ENCODE measurements around the gene SMIM14.
"Not testable (repeated sequence)": the region's sequence is repeated elsewhere in the genome, so short reads cannot be mapped to it uniquely, and the experiment has no call there.

Gene SMIM14

GRCh38 chr4:39528061-39528465 lies 110.6 kb downstream of the SMIM14 start:
- peak; percentile 7 for DNase-seq

DNA sequence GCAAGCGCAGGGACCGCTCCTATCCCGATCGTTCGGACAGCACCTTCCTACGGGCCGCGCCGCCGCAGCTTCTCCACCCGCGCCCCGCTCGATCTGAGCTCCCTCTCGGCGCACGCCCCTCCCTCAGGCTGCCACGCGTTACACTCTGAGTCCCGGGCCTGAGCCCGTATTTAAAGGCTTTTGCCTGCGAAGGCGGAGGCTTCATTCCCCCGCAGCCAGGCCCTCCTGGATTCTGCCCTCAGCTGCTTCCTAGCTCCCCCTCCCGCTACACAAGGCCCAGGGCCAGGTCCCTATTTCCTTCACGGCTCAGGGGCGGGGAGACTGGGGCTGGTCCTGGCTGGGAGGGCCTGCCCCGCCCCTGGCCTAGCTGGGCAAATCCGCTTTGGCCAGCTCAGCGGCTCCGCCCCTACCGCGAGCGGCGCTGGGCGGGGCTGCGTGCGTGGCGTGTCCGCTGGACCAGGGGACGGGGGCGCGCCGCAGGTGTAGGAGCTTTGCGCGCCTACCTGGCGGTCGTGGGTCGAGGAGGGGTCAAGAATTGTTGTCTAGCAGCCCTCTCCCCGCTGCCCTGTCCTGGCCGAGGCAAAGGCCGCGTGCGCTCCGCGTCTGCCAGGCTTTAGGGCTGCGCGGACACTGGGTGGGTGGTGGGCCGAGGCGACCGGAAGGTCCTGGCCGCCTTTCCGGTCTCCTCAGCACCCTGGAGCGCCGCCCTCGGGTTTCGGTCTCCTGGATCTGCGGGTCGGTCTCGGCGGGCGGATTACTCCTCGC lies 111.2 kb downstream of the SMIM14 start, which contains the start of gene UGDH:
Gene UGDH (minus strand): TSS at position 144 of the 765 bp plus-strand sequence. CDS start 5,927 bp downstream, outside the sequence.
- DNase-seq, result peak; percentile 95

GRCh38 chr4:39526765-39527295 lies 111.8 kb downstream of the SMIM14 start:
- peak; percentile 29 for DNase-seq

DNA sequence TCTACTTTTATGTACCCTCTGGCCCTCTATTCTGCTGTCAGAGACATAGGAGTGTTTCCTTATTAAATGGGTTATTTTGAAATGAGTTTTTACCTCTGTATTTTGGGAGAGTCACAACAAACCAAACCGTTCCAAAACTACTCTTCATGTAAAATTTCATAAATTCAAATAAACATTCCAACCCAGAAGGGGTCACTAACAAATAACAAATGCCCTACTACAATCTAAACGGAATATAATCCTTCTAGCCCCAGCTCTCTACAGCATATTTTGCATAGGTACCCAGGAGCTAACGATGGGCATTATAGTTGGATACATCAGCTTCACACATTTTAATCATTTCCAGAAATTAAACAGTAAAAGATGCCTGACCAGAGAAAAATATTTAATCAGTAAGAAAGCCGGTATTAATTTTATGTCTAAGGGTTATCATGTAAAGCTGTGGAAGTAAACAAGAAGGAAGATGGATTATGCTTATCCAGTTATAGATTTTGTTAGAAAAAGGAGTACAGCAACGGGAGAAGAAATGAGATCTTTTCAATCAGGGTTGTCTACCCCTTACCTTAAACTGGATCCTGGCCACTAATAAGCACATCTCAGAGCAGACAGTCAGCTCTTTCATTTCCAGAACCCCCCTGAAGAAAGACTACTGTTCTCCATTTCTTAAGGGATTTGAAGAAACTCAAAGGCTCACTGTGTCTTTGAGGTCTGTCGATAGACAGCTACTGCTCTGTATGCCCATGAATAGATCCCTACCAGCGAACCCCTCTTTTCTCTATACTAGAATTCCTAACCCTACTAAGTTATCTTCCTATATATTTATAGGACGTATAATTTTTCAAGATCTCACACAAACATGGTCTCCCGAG lies 112.6 kb downstream of the SMIM14 start:
- DNase-seq, result no peak

DNA sequence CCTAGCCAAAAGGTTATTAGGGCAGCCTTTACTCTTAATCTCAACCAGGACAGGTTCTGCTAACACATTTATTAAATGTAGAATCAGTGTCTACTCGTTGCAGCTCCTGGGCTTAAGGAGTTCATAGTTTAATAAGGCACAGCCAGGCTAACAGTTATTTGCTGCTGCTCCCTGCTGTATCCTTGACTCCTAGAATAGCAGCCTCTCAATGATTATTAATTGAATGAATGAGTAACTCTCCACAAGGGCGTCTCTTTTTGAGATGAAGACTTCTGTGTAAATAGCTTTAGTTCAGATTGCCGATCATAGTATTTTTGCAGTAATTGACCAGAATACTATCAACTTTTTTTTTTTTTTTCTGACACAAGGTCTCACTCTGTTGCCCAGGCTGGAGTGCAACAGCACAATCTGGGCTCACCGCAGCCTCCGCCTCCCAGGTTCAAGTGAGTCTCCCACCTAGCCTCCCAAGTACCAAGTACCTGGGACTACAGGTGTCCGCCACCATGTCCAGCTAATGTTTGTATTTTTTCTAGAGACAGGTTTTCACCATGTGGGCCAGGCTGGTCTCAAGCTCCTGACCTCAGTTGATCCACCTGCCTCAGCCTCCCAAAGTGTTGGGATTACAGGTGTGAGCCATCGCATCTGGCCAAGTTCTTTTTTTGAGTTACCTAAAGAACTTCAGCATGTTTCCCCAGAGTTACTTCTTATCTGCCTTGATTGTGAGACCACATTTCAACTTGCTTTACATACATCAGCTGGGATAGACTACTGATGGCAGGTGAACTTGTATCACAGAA lies 114.3 kb downstream of the SMIM14 start:
- DNase-seq, result no peak

DNA sequence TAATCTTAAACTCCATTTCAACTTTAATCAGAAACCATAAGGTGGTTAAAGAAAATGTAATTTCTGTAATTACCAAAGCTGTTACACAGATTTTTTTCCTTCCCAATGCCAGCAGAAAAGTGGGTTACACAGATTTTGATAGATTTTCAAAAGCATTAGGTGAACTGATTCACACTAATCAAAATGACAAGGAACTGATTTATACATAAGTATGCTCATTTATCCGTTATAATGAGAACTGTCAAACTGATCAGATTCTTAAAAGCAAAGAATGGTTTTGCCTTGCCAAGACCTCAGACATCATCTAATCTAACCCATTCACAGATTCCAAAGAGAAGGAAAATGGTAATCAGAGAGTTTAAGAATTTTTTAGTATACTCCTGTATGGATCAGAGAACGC lies 116.6 kb downstream of the SMIM14 start:
- no peak for DNase-seq

- DNase-seq, result no peak
These were observed 117.3 kb downstream of the SMIM14 start for GRCh38 chr4:39521253-39521919.

DNA sequence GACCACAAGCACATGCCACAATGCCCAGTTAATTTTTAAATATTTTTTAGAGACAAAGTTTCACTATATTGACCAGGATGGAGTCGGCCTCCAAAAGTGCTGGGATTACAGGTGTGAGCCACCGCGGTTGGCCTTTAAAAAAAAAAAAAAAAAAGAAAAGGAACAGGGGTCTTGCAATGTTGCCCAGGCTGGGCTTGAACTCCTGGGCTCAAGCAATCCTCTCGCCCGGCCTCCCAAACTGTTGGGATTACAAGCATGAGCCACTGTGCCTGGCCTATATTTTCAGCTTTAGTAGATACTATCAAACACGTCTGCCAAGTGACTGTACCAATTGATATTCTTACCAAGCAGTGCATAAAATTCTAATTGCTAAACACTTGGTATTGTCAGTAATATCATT lies 120.2 kb downstream of the SMIM14 start:
- no peak for DNase-seq

GRCh38 chr4:39516407-39516966 lies 122.2 kb downstream of the SMIM14 start:
- no peak for DNase-seq

- DNase-seq, result not testable (repeated sequence)
These were observed 122.8 kb downstream of the SMIM14 start for GRCh38 chr4:39515669-39516401.

DNA sequence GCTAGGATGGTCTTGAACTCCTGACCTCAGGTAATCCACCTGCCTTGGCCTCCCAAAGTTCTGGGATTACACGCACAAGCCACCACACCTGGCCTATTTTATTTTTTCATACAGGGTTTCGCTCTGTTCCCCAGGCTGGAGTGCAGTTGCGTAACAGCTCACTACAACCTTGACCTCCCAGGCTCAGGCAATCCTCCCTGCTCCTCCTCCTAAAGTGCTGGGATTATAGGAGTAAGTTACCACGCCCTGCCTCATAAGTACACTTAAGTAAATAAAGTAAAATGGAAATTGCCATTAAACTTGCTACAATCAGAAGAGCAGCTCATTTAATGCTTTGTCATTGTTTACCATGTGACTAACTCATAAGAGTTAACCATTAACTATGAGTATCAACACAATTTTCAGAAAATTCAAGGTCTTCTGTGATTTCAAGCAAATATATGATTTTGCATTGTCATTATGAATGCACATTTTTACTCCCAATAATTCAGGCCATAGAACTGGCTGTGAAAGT lies 123.7 kb downstream of the SMIM14 start:
- no peak for DNase-seq

DNA sequence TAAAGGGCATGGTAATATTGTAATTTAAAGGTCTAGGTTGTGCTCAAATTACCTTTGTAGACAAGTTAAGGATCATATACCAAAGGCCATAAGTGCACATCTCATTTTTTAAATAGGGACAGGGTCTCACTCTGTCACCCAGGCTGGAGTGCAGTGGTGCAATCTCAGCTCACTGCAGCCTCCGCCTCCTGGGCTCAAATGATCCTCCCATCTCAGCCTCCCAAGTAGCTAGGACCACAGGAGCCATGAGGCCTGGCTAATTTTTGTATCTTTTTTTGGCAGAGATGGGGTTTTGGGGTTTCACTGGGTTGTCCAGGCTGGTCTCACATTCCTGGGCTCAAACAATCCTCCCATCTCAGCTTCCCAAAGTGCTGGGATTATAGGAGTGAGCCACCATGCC lies 124.4 kb downstream of the SMIM14 start:
- not testable (repeated sequence) for DNase-seq

GRCh38 chr4:39510348-39510929 lies 128.2 kb downstream of the SMIM14 start:
- no peak for DNase-seq

DNA sequence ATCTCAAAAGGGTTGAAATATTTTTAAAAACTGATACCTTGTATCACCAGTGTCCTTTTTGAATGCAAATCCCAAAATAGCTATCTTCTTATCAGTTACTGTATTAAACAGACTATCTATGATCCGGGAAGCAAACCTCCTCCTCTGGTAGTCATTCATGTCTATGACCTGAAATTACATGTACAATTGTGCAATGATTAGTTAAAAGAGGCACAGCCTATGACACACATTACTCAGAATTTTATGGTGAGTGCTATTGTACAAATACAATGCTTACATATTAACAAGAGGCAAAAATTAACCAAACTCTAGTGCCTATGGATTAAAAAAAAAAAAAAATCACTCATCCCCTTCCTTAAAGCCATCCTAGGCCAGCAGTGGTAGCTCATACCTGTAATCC lies 133.1 kb downstream of the SMIM14 start:
- no peak for DNase-seq

DNA sequence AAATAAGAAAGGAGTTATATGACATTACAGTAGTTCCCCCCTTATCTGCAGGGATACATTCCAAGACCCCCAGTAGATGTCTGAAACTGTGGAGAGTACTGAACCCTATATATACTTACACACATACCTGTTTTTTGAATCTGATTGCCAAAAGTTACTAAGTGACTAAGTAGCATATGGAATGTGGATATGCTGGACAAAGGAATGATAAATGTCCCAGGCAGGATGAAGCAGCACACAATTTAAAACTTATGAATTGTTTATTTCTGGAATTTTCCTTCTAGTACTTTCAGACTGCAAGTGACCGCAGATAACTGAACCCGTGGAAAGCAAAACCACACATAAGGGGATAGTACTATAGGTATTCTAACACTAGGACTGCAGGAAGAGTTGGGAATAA lies 134.1 kb downstream of the SMIM14 start:
- no peak for DNase-seq

- not testable (repeated sequence) for DNase-seq
These were observed 136.0 kb downstream of the SMIM14 start for GRCh38 chr4:39502664-39503035.

DNA sequence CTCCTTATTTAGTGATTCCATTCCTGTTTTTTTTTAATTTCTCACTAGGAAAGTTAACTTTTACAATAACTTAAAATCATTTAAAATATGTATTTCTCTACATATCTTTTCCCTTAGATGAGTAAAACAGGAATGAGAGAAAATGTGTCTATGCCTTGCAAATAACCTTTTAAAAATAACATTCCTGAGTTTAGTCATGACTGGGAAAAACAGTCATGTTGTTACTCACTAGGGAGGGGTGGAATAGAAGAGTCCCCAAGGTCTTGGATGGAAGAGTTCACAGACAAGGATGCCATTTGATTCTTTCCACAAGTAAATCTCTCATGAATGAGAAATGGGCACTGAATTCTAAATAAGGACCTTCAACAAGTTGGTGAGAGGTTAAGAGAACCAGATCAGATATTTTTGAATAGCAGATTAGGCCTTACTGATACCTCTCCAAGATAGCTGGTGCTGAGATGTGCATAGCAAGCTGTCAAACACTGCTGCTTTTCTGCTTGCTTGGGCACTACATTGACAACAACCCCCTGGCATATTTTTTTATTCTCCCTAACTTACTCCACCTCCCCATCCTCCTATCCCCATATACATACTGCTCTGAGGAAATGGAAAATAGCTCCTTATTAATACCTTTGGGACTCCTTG lies 136.5 kb downstream of the SMIM14 start:
- DNase-seq, result no peak

DNA sequence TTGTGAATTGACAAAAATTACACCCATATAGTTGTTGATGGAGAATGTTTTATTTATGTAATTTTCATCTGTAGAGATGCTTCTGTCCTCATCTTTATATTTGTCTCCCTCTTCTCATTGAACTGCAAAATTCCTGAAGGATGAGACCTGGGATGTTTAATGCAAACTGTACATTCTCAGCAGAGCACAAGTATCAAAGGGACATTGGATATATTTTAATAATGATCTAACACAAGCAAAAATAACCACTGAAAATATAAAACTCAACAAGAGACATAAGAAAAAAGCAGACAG lies 140.0 kb downstream of the SMIM14 start:
- no peak for DNase-seq

DNA sequence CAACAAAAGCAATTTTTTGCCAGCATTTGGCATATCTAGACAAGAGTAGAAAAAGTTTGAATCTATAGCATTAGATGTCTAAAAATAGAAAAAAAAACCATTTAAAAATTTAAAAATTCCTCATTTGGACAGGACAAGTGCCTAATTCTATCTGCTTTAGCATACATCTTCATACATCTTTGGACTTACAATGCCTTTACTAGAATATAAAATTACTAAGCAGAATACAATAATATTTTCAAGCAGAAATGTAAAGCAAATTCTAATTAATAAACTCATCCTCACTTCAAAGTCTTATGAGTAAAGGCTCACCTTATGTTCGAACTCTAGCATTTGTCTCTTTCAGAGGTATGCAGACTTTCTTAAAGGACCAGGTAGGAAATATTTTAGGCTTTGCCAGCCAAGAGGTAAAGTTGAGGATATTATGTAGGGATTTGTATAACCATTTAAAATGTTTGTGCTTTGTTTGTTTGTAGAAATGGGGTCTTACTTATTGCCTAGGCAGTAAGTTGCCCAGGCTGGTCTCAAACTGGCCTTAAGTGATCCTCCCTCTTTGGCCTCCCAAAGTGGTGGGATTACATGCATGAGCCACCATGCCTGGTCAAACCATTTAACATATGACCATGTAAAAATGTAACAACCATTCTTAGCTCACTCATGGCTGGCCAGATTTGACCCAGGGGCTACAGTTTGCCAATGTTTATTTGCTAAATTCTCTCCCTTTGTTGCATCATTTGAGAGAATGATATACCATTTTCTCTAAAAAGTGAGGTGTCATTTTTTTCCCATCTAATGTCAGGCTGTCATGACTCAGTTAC lies 140.5 kb downstream of the SMIM14 start:
- DNase-seq, result no peak
